Hepatocyte (in vitro differentiated cells): ENCODE results near the gene COL7A1. TPM values are rescaled to one million over a fixed set of nuclear protein-coding genes. Genes with fewer than 3 reads are reported as not detected.

Source experiments
- DNase-seq: peaks from one replicate; pipeline ENCODE4 v3.0.0-alpha.2; 2016; ENCODE audit warnings: low spot score
- H2AFZ ChIP-seq: fragments of 200-600 bp; sonication (generic); 2 replicates; pipeline ENCODE4 v1.6.0; 2016; ENCODE audit warnings: antibody characterized with exemption, mild to moderate bottlenecking
- H3K27ac ChIP-seq: fragments of 200-600 bp; sonication (generic); 2 replicates; pipeline ENCODE4 v1.5.1; 2016; ENCODE audit warnings: mild to moderate bottlenecking
- H3K27me3 ChIP-seq: fragments of 200-600 bp; sonication (generic); 2 replicates; pipeline ENCODE4 v1.6.1; 2016
- H3K36me3 ChIP-seq: fragments of 200-600 bp; sonication (generic); replicated peaks from 2 replicates; pipeline ENCODE4 v1.5.1; 2016; ENCODE audit warnings: low read depth; ENCODE audit not compliant: insufficient read depth
- H3K4me1 ChIP-seq: fragments of 200-600 bp; sonication (generic); 2 replicates; pipeline ENCODE4 v1.5.1; 2016; ENCODE audit warnings: mild to moderate bottlenecking, moderate library complexity; ENCODE audit not compliant: insufficient read depth
- H3K4me2 ChIP-seq: fragments of 200-600 bp; sonication (generic); 2 replicates; pipeline ENCODE4 v1.6.0; 2016
- H3K4me3 ChIP-seq: fragments of 200-600 bp; sonication (generic); 2 replicates; pipeline ENCODE4 v1.5.1; 2016; ENCODE audit warnings: mild to moderate bottlenecking
- H3K79me2 ChIP-seq: fragments of 200-600 bp; sonication (generic); 2 replicates; pipeline ENCODE4 v1.6.0; 2017; ENCODE audit warnings: mild to moderate bottlenecking
- H3K9me2 ChIP-seq: fragments of 200-600 bp; sonication (generic); replicated peaks from 2 replicates; pipeline ENCODE4 v1.6.0; 2017; ENCODE audit warnings: mild to moderate bottlenecking; ENCODE audit not compliant: insufficient read depth
- H3K9me3 ChIP-seq: fragments of 200-600 bp; sonication (generic); 2 replicates; pipeline ENCODE4 v1.5.1; 2016; ENCODE audit warnings: low read depth, mild to moderate bottlenecking
- H4K20me1 ChIP-seq: fragments of 200-600 bp; sonication (generic); 2 replicates; pipeline ENCODE4 v1.6.0; 2016; ENCODE audit warnings: mild to moderate bottlenecking; ENCODE audit not compliant: insufficient read depth, poor library complexity, severe bottlenecking
- EZH2 ChIP-seq: fragments of 200-600 bp; sonication (generic); IDR thresholded peaks from 2 replicates; pipeline ENCODE4 v1.6.1; 2016; ENCODE audit warnings: antibody characterized with exemption, mild to moderate bottlenecking, borderline replicate concordance
- EZH2phosphoT487 ChIP-seq: fragments of 200-600 bp; sonication (generic); IDR thresholded peaks from one replicate; pipeline ENCODE4 v1.6.1; 2018; ENCODE audit warnings: antibody characterized with exemption, mild to moderate bottlenecking, low read depth, moderate library complexity; ENCODE audit not compliant: unreplicated experiment, severe bottlenecking
- WGBS: methylation state at CpG from one replicate; pipeline ENCODE4 v1.1.6; 2016; ENCODE audit warnings: low lambda C conversion rate; ENCODE audit errors: missing lambda C conversion rate; 5-methylcytosine and 5-hydroxymethylcytosine counted together
- polyA plus RNA-seq: library from polyadenylated mRNA; unstranded; fragments of >200 nt; fragmentation: Nextera tagmentation; extraction: Ambion mirVana; gene quantifications from 2 replicates; pipeline ENCODE4 v1.2.1, GENCODE V29; 2016
- total RNA-seq: library from RNA; depleted of rRNA; stranded (reverse); fragments of >200 nt; gene quantifications from 2 replicates; pipeline ENCODE4 v1.2.3, GENCODE V29; 2014
- TF ChIP-seq, protein P1 (sequence below): fragments of 200-600 bp; sonication (generic); IDR thresholded peaks from 2 replicates; pipeline ENCODE4 v1.5.1; 2016; ENCODE audit warnings: antibody characterized with exemption, mild to moderate bottlenecking; ENCODE audit not compliant: poor library complexity

Gene COL7A1
- total and polyA plus RNA-seq, 2 experiments from 2014 or later: 17.4 to 19.6 TPM

DNA sequence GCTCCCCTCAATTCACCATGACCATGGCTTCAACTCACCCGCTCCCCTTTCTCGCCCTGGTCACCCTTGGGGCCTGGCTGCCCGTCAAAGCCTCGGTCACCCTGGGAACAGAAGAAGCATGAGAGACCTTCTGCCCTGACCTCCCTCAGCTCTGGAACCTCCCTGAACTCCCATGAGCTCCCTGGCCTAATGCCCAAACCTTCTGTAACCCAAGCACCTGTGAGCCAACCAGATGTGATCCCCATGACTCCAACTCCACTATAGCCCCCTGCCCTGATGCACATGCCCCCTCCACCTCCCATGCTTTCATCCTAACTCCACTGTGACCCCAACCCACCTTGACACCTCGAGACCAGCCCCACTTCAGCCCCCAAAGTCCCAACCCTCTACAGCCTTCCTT, 28.0 kb downstream of the COL7A1 start:
- no peaks in the 10 kb centered on the region for H3K9me3 ChIP-seq
- H3K36me3 ChIP-seq: no peaks in the 10 kb centered on the region
- H3K79me2 ChIP-seq: no peaks in the 10 kb centered on the region
- no peaks in the 10 kb centered on the region for H3K9me2 ChIP-seq
- no peak overlapping the region for H3K4me3 ChIP-seq
- TF ChIP-seq EZH2 (no peak), EZH2phosphoT487 (no peak)
- TF ChIP-seq, protein P1, sequence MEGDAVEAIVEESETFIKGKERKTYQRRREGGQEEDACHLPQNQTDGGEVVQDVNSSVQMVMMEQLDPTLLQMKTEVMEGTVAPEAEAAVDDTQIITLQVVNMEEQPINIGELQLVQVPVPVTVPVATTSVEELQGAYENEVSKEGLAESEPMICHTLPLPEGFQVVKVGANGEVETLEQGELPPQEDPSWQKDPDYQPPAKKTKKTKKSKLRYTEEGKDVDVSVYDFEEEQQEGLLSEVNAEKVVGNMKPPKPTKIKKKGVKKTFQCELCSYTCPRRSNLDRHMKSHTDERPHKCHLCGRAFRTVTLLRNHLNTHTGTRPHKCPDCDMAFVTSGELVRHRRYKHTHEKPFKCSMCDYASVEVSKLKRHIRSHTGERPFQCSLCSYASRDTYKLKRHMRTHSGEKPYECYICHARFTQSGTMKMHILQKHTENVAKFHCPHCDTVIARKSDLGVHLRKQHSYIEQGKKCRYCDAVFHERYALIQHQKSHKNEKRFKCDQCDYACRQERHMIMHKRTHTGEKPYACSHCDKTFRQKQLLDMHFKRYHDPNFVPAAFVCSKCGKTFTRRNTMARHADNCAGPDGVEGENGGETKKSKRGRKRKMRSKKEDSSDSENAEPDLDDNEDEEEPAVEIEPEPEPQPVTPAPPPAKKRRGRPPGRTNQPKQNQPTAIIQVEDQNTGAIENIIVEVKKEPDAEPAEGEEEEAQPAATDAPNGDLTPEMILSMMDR: no peak
- no peak for DNase-seq
- H3K4me2 ChIP-seq: no peak overlapping the region
- no peaks in the 10 kb centered on the region for H4K20me1 ChIP-seq
- H3K4me1 ChIP-seq: no peaks in the 10 kb centered on the region
- no peaks in the 10 kb centered on the region for H3K27me3 ChIP-seq
- H2AFZ ChIP-seq: no peak overlapping the region
- H3K27ac ChIP-seq: no peak overlapping the region
- 93% methylated on average over 5 of the region's 5 CpGs for WGBS

DNA sequence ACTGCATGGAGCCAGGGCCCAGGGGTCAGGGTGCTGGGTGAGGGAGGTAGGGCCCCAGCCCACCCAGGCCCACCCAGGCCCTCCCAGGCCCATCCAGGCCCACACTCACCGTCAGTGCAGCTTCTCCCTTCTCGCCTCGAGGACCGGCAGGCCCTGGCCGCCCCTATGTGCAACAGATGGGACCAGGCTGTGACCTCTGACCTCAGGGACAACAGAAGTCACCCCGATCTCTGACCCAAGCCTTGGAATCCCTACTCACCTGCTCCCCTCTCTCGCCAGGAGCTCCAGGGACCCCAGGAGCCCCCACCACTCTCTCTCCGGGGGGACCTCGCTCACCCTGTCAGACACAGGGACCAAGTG, 28.7 kb downstream of the COL7A1 start:
- TF ChIP-seq EZH2: no peak
- no peak for TF ChIP-seq EZH2phosphoT487
- TF ChIP-seq, protein P1: no peak
- Histone ChIP-seq H2AFZ (no peak overlapping the region), H3K4me2 (no peak overlapping the region)

DNA sequence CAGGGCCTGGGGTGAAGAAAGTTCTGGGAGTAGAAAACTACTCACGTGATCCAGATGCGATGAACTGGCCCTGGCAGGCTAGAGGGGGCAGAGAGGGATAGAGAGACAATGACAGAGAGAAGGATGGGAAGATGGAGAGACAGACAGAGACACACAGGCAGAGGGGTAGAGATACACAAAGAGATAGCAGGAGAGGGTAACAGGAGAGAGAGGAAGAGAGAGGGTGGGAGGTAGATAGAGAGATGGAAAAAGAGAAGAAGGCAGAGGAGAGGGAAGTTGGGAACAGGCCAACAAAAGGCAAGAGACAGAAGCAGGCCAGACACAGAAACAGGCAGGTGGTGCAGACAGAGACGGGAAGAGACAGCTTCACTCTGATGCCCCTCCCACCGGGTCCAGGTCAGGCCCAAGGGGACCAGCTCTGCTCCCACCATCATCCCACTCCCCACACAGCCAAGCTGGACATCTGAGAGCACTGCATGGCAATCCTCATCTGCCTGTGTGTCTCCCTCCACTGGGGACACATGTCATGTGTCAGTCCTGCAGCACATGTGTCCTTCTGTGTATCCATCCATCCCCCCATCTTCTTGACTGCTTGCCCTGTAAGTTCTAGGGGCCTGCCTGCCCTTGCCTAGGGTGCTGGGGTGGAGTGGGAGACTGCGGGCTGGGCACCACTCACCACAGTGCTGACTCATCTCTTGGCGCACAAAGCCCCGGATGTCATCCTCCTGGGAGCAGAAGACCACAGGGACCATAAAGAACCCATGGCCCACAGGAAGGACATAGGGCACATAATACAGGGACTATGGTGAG, 29.3 kb downstream of the COL7A1 start:
- no peak overlapping the region for H3K27ac ChIP-seq
- H4K20me1 ChIP-seq: no peaks in the 10 kb centered on the region
- no peaks in the 10 kb centered on the region for H3K9me2 ChIP-seq
- no peak overlapping the region for H2AFZ ChIP-seq
- H3K79me2 ChIP-seq: no peaks in the 10 kb centered on the region
- H3K36me3 ChIP-seq: no peaks in the 10 kb centered on the region
- no peak overlapping the region for H3K4me2 ChIP-seq
- DNase-seq: no peak
- 80% methylated on average over 7 of the region's 7 CpGs for WGBS
- TF ChIP-seq EZH2: no peak
- TF ChIP-seq, protein P1: no peak
- no peak for TF ChIP-seq EZH2phosphoT487
- H3K4me3 ChIP-seq: no peak overlapping the region
- H3K27me3 ChIP-seq: no peaks in the 10 kb centered on the region
- H3K4me1 ChIP-seq: peaks cover 4% of the 10 kb centered on the region
- no peaks in the 10 kb centered on the region for H3K9me3 ChIP-seq

More for the DNA sequence above, 28.7 kb downstream of the COL7A1 start:
- H3K9me3 ChIP-seq: no peaks in the 10 kb centered on the region
- no peaks in the 10 kb centered on the region for H3K9me2 ChIP-seq
- DNase-seq: no peak
- no peaks in the 10 kb centered on the region for H3K79me2 ChIP-seq
- H3K27me3 ChIP-seq: no peaks in the 10 kb centered on the region
- no peaks in the 10 kb centered on the region for H4K20me1 ChIP-seq
- H3K36me3 ChIP-seq: no peaks in the 10 kb centered on the region
- no peak overlapping the region for H3K27ac ChIP-seq
- 97% methylated on average over 9 of the region's 9 CpGs for WGBS
- no peaks in the 10 kb centered on the region for H3K4me1 ChIP-seq
- no peak overlapping the region for H3K4me3 ChIP-seq
